MM.1S (cell line): ENCODE data around the gene RNF26.

ENCODE experiments used
- DNase-seq: peaks from one replicate; pipeline ENCODE4 v3.0.0-alpha.2; 2015
- H2AFZ ChIP-seq: fragments of 300-600 bp; sonication (generic); 2 replicates; pipeline ENCODE4 v1.6.0; 2016; ENCODE audit warnings: antibody characterized with exemption, low read length
- H3F3A ChIP-seq: fragments of 300-600 bp; sonication (generic); 2 replicates; pipeline ENCODE4 v1.6.1; 2016; ENCODE audit warnings: mild to moderate bottlenecking, antibody characterized with exemption, low read length, moderate library complexity, mixed read lengths; ENCODE audit not compliant: insufficient read depth
- H3K27ac ChIP-seq: fragments of 300-600 bp; sonication (generic); 2 replicates; pipeline ENCODE4 v1.5.1; 2016; ENCODE audit warnings: mild to moderate bottlenecking, low read length
- H3K27me3 ChIP-seq: fragments of 300-600 bp; sonication (generic); replicated peaks from 2 replicates; pipeline ENCODE4 v1.6.0; 2016; ENCODE audit warnings: low read length; ENCODE audit not compliant: insufficient read depth
- H3K36me3 ChIP-seq: fragments of 300-600 bp; sonication (generic); replicated peaks from 2 replicates; pipeline ENCODE4 v1.6.1; 2016; ENCODE audit warnings: mild to moderate bottlenecking, low read length, mixed read lengths; ENCODE audit not compliant: insufficient read depth
- H3K4me1 ChIP-seq: fragments of 300-600 bp; sonication (generic); 2 replicates; pipeline ENCODE4 v1.6.1; 2016; ENCODE audit warnings: low read length, mixed read lengths
- H3K4me2 ChIP-seq: fragments of 300-600 bp; sonication (generic); 2 replicates; pipeline ENCODE4 v1.6.0; 2016; ENCODE audit warnings: low read depth, low read length
- H3K4me3 ChIP-seq: fragments of 300-600 bp; sonication (generic); 2 replicates; pipeline ENCODE4 v1.5.1; 2016; ENCODE audit warnings: low read length, mixed read lengths
- H3K79me2 ChIP-seq: fragments of 300-600 bp; sonication (generic); 2 replicates; pipeline ENCODE4 v1.6.1; 2016; ENCODE audit warnings: mixed run types, low read length, mixed read lengths
- H3K9ac ChIP-seq: fragments of 300-600 bp; sonication (generic); 2 replicates; pipeline ENCODE4 v1.6.1; 2016; ENCODE audit warnings: low read length, mixed read lengths
- H3K9me2 ChIP-seq: fragments of 300-600 bp; sonication (generic); replicated peaks from 2 replicates; pipeline ENCODE4 v1.6.1; 2016; ENCODE audit warnings: mild to moderate bottlenecking, low read length, mixed read lengths; ENCODE audit not compliant: insufficient read depth
- H3K9me3 ChIP-seq: fragments of 300-600 bp; sonication (generic); replicated peaks from 2 replicates; pipeline ENCODE4 v1.6.1; 2016; ENCODE audit warnings: mild to moderate bottlenecking, low read length, mixed read lengths; ENCODE audit not compliant: insufficient read depth
- H4K20me1 ChIP-seq: fragments of 300-600 bp; sonication (generic); 2 replicates; pipeline ENCODE4 v1.6.1; 2016; ENCODE audit warnings: mild to moderate bottlenecking, low read length, moderate library complexity, mixed read lengths; ENCODE audit not compliant: insufficient read depth
- EZH2 ChIP-seq: fragments of 300-600 bp; sonication (generic); optimal IDR thresholded peaks from 2 replicates; pipeline ENCODE3; 2017; ENCODE audit warnings: low read depth, mild to moderate bottlenecking, antibody characterized with exemption, low read length, mixed read lengths
- EZH2phosphoT487 ChIP-seq: fragments of 300-600 bp; sonication (generic); IDR thresholded peaks from 2 replicates; pipeline ENCODE4 v1.6.1; 2018; ENCODE audit warnings: antibody characterized with exemption, low read length
- TF ChIP-seq, protein P1 (sequence below): fragments of 300-600 bp; sonication (generic); IDR thresholded peaks from 2 replicates; pipeline ENCODE4 v1.5.1; 2016; ENCODE audit warnings: antibody characterized with exemption, low read length, mixed read lengths

RNF26 gene

DNA sequence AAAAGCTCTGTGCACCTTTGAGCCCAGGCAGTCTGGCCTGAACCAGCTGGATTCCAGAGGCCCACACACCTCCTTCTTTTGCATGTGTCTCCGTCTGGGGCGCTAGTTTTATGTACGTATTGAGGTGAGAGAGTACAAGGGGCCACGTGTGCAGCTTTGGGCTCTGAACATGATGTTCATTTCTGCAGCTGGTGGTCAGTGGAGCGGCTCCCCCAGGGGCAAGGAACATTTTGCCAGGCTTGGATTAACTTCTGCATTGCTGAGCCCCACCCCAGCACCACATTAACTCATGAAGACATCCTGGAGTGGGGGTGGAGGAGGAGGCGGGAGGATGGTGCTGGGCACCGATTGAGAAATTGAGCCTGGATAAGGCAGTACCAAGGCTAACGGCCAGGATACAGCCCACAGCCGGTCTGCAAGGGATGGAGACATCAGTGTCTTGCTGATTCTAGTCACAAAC is 33.4 kb downstream of the RNF26 start:
- Histone ChIP-seq H3K4me1 (peaks cover 10% of the 10 kb centered on the region; the same call in 1 of the 2 replicates), H3K79me2 (no peaks in the 10 kb centered on the region), H3K27ac (no peak overlapping the region), H3K36me3 (no peaks in the 10 kb centered on the region), H3K9ac (no peak overlapping the region), H3K9me3 (no peaks in the 10 kb centered on the region), H4K20me1 (no peaks in the 10 kb centered on the region), H3K4me2 (no peak overlapping the region), H3K4me3 (no peak overlapping the region), H2AFZ (no peak overlapping the region), H3F3A (no peaks in the 10 kb centered on the region), H3K9me2 (no peaks in the 10 kb centered on the region), H3K27me3 (peaks cover 31% of the 10 kb centered on the region)
- TF ChIP-seq, protein P1, sequence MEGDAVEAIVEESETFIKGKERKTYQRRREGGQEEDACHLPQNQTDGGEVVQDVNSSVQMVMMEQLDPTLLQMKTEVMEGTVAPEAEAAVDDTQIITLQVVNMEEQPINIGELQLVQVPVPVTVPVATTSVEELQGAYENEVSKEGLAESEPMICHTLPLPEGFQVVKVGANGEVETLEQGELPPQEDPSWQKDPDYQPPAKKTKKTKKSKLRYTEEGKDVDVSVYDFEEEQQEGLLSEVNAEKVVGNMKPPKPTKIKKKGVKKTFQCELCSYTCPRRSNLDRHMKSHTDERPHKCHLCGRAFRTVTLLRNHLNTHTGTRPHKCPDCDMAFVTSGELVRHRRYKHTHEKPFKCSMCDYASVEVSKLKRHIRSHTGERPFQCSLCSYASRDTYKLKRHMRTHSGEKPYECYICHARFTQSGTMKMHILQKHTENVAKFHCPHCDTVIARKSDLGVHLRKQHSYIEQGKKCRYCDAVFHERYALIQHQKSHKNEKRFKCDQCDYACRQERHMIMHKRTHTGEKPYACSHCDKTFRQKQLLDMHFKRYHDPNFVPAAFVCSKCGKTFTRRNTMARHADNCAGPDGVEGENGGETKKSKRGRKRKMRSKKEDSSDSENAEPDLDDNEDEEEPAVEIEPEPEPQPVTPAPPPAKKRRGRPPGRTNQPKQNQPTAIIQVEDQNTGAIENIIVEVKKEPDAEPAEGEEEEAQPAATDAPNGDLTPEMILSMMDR, result no peak
- no peak for TF ChIP-seq EZH2phosphoT487
- TF ChIP-seq EZH2, result no peak
- DNase-seq, result no peak

DNA sequence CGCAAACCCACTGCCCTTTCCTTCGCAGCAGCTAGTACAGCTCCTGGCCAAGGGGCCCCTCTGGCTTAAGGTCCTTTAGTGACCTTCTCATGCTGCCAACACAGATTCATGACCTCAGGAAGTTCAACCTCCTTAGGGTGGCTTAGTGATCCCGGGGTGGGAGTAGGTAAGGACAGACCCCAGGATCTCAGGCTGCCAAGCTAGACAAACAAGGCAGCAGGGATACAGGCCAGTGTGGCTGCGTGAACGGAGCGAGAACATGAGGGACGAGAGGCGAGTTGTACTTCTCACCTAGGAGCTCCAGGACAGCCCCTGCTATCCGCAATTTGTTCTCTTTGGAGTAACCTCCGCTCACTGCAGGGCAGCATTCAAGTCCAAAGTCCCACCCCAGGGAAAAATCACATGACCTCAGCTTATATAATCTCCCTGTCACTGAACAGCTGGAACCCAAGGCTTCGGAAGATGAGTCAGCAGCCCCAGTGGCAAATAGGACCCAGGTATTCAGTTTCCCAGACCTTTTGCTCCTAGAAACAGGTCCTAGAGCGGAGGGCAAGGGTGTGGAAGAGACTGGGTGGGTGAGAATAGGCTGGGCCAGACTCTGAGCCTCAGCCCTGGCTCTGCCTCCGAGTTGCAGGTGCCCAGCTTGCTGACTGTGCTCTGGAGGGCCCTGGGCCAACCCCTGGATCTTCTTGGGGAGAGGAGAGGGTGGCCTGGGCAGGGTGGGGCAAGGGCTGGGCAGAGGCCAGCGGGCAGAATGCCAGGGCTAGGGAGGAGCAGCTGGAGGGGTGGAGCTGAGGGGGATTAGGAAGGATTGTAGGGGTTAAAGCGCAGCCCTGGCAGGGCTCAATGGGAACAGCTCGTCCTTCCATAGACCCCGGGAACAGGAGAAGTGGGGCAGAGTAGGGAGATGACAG is 34.1 kb downstream of the RNF26 start:
- Histone ChIP-seq H3K79me2 (no peaks in the 10 kb centered on the region), H2AFZ (no peak overlapping the region), H3K36me3 (no peaks in the 10 kb centered on the region), H3K4me1 (peaks cover 10% of the 10 kb centered on the region; the same call in 1 of the 2 replicates), H3K4me3 (no peak overlapping the region), H3K4me2 (no peak overlapping the region), H3F3A (no peaks in the 10 kb centered on the region), H3K9me3 (no peaks in the 10 kb centered on the region), H3K27me3 (peaks cover 24% of the 10 kb centered on the region; the same call in 1 of the 2 replicates), H4K20me1 (no peaks in the 10 kb centered on the region), H3K27ac (no peak overlapping the region), H3K9ac (no peak overlapping the region), H3K9me2 (no peaks in the 10 kb centered on the region)
- DNase-seq, result no peak
- TF ChIP-seq, protein P1, result no peak
- TF ChIP-seq EZH2phosphoT487 (no peak), EZH2 (no peak)

DNA sequence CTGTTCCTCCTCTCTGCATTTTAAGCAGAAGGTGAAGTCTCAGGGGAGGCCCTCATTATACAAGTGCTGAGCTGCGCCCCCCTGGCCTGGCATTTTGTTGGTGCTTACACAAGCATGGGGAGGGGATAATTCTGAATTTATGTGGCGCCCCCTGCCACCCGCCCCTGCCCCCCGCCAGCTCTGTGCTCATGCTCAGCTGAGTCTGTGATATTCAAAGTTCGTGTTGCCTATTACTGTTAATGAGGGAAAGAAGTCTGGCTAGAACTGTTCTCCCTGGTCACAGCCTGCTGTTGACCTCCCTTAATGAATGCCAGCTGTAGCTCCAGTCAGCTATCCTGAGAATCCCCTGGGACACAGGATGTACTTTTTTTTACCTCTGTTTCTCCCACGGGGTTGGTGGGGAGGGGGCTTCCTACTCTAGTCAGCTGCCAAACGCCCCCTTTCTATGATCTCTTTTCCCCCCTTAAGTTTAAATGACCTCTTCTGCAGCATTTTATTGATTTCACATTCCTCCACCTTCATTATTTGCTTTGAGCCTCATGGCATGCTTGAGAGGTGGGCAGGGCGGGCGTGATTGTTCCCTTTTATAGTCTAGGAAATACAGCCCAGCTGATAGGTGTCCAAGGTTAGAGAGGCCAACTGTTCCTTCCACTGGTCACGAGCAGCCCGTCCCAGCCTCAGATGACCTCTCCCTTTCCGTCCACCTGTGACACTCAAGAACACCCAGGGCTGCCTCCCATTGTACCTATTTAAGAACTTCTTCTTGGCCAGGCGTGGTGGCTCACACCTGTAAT is 35.0 kb downstream of the RNF26 start:
- no peaks in the 10 kb centered on the region for H3F3A ChIP-seq
- H2AFZ ChIP-seq, result no peak overlapping the region
- peaks cover 20% of the 10 kb centered on the region; the same call in 1 of the 2 replicates for H3K27me3 ChIP-seq
- DNase-seq, result no peak
- no peak overlapping the region for H3K4me3 ChIP-seq
- H3K27ac ChIP-seq, result no peak overlapping the region
- no peaks in the 10 kb centered on the region for H3K9me2 ChIP-seq
- H3K4me1 ChIP-seq, result peaks cover 10% of the 10 kb centered on the region; the same call in 1 of the 2 replicates
- no peak overlapping the region for H3K9ac ChIP-seq
- H3K36me3 ChIP-seq, result no peaks in the 10 kb centered on the region
- TF ChIP-seq EZH2phosphoT487 (no peak), EZH2 (no peak)
- TF ChIP-seq, protein P1, result no peak
- H3K4me2 ChIP-seq, result no peak overlapping the region
- H4K20me1 ChIP-seq, result no peaks in the 10 kb centered on the region
- H3K9me3 ChIP-seq, result no peaks in the 10 kb centered on the region
- no peaks in the 10 kb centered on the region for H3K79me2 ChIP-seq
